Renal pelvis (tissue), 4 donors: Measurements from ENCODE around the gene PDZK1IP1. TPM values are rescaled to one million over a fixed set of nuclear protein-coding genes. Genes with fewer than 3 reads are reported as not detected.

Experiments
- DNase-seq: peaks from one replicate; pipeline ENCODE4 v3.0.0-alpha.2; 2013
- polyA plus RNA-seq, 3 donors: library from polyadenylated mRNA; unstranded; fragments of 120-200 nt; gene quantifications; one replicate each; pipeline ENCODE4 v1.2.1, GENCODE V29; 2013; ENCODE audit not compliant: insufficient read length in 3 of 3

PDZK1IP1 gene
- polyA plus RNA-seq, 3 donors, result 43.4 to 53.1 (median 52.3) TPM

DNA sequence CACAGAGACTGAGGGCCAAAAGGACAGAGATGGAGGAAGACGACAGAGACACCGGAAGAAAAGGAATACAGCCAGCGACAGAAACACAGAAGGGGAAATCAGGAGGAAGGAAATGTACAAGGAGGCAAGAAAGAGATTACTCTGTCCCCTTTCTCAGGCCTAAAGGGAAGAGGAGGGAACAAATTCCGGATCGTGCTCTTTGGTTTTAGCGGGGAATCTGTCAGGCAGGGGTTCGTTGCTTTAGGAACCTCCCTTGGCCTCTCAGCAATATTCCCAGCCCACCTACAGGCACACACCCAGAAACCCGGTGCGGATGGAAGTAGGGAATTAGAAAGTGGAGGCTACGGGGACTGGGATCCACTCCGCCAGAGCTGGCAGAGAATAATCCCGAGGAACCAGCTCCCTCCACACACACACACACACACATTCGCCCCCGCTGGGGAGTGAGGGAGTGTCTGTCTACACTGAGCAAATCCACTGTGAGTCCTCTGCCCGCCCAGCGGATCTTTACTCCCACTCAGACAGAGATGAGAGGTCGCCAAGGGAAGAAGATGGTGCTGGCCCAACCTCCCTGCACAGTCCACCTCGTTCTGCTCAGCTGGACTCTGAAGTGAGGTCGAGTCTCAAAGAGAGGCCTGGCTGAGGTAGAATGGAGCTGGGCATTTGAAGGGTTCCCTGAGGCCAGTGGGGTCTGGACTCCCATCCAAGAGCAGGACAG is 36.4 kb upstream of the PDZK1IP1 start:
- no peak for DNase-seq

DNA sequence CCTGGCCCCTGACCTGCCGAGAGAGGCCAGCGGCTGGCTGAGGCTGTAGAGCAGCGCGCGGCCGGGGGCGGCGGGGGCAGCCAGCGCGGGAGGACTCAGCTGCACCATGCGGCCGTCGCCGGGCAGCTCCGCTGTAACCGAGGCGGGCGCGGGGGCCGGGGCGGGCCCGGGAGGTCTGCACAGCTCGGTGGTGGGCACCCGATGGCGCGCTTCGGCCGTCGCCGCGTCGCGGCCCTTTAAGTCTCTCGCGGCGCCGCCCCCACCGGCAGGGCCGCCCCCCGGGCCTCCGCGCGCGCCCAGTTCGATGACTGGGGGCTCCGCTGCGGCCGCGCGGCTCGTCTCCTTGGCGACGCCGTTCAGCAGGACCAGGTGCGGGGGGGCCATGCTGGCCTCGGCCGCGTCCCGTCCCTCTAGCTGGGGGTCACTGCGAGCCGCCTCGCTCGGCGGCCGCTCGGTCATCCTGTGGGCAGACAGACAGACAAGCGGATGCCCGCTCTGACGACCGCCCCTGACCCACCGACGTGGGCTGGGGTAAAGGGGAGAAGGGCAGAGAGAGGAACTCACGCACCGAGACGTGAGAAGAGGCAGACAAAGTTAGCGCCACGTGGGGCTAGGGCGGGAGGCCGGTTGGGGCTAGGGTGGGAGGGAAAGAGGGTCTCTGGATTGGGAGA is 35.7 kb upstream of the PDZK1IP1 start:
- DNase-seq, result no peak

DNA sequence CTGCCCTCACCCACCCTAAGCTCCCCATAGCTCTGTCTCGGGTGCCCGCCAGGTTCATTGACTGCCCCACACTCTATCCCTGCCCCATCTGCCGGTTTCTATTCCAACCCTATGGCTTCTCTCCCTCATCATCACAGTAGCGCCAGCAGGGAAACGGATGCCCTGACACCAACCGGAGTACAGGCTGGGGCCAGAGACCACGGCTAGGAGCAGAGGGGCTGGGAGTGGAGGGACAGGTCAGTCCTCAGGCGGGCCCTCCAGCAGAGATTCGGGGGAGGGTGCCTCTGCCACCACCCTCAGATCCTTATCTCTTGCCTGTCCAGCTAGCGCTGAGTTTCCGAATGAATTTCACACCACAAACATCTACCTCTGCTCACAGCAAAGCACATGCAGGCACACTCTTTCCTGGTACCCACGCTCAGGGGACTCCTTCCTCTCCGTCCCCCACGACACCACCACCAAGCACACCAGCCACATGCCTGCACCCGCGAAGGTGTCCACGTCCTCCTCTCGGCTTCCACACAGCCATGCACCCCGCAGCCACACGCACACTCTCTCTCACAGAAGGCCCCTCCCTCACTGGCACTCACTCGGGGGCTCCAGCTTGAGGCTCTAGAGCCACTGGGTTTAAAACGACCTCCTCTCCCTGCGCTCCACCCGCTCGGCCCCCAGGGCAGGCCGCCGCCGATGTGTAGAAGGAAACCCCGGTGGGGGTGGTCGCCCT is 35.0 kb upstream of the PDZK1IP1 start:
- DNase-seq, result no peak

DNA sequence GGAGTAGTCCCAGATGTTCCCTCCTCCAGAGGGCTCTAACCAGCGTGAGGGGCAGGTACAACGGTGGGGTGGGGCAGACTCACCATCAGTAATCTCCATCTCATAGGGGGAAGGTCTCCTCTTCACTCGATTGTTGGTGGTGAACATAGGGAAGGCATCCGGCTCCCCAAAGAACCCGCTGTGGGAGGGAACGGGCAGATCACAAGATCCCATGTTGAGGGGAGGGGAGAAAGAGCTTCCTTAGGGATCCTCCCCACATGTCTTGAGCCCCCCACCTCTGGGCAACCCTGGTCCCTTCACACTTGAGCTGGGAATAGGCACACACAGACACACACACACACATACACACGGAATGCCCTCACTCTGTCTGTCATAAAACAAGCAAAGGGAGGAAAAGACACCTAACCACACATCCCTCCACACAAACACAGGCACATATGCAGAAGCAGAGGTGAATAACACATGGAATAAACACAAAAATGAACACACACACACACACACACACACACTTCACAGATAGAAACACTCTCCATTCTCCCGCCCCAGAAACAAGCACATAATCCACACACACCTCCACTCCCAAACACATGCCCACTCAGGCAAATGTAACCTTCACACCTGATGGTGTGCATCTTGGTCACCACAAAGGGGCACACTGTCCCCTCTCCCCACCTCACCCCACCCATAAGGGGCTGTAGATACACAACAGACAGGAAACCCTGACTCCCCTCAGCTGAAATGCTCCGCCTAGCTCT is 34.3 kb upstream of the PDZK1IP1 start:
- DNase-seq, result no peak

DNA sequence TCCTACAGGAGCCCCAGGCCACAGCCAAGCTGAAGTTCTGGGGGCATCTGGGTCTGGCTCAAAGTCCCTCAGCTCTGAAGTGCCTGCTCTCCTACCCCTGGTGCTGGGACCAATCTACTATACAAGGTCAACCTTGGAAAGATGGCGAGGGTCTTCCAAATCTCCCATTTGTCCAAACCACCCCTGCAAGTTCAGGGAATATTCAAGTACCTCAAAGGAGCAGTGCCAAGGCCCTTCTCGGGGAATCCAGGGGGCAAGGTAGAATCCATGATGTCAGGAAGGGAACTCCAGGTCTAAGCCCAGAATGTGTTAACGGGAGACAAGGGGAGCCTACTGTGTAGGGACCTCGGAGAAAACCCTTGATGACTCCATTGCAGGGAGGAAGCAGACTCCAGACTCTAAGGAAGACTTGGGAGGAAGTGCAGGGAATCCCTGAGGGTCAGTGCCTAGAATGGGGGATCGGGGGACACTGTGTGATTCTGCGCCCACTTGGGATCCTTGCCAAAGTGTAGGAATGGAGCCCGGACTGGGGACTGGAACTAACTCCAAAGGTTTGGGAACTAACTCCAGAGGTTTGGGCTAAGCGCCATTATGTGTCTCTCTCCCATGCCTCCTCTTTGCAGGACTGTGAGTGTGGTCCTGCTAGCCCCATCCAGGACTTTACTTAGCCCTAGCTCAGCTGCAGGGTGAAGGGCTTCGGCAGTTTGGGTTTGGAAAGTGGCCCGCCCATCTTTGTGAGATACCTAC is 33.5 kb upstream of the PDZK1IP1 start:
- DNase-seq, result no peak

DNA sequence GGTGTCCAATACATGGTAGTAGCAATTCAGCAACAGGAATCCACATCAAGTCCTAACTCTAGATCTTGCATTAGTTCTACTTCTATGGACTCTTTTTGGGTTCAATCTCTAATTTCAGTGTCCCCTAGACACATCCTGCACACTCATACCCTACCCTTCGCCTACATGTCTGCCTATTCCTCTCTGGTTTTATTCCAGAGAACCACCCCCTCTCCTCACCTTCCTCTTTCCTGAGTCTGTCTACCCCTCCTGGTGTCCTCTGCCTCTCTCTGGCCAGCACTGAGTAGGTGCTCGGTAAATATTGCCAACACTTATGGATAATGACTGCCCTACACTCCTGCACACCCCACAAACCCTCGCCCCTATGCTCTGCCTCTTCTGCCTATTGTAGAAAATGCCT is 32.6 kb upstream of the PDZK1IP1 start:
- DNase-seq, result no peak

DNA sequence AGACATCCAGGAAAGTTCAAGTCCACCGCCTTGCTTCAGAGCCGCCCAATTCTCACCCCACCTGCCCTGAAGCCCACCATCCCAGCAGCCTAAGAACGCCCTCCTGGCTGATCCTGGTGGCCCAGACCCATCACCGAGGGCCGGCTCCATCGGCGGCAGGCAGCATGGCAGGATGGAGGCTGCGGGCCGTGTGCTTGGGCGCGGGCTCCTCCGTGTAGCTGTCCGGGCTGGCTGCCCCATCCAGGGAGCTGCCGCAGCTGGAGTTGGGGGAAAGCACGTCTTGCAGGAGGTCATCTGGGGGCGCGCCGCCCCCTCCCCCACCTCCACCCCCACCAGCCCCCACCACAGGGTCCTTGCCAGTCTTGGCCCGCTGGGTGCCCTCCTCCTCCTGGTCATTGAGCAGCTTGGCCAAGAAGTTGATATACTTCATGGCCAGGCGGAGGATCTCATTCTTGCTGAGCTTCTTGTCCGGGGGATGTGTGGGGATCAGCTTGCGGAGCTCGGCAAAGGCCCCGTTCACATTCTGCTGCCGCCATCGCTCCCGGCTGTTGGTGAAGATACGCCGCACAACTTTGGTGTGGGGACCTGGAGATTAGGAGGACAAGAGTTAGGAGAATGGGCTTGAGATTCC is 29.9 kb upstream of the PDZK1IP1 start:
- DNase-seq, result no peak

DNA sequence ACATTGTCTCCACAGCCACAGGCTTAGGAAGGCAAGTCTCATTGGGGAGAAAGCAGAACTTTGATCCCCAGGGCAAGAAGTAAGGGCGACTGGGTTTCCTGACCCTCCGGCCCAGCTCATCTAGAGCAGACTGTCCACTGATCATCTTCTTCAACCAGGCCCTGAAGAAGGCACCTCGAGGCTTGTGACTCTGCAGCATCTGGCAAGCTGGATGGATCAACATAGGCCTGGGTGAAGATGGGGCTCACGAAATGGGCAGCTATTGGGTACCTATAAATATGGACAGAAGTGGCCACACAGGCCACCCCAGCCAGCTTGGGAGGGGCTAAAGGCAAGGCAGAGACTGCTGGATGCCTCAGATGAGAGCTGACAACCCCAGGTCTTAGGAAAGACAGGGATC is 29.2 kb upstream of the PDZK1IP1 start:
- DNase-seq, result no peak

DNA sequence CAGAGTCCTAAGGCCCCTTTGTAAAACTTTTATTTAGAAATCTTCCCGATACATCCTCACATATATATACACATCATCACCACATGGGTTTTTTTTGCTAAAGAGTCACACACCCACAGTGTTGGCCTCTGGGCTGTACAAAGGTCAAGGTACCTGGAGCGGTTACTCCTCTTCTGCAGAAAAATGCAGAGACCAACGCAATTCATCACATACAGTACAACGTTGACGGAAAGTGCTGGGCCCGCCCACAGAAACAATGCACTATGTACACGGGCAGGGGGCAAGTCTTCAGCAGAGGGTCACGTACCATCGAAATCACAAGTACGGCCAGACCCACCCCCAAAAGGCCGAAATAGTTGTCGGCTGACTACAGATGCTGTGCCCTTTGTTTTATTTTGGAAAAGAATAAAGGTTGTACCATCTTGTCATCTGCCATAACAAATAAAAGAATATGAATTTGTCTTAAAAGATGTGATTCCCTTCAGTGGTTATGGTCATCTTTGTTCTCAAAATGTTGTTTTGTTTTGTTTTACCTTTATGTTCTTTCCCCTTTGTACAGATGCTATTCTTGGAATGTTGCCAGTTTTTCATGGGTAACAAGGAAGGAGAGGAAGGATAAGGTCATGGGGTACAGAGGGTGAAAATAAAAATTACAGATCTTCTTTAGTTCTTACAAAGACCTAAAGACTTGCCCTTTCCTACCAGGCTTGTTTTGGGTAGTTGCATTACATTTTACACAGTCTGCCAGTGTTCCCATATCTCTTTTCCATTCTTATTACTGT is 26.6 kb upstream of the PDZK1IP1 start:
- no peak for DNase-seq

DNA sequence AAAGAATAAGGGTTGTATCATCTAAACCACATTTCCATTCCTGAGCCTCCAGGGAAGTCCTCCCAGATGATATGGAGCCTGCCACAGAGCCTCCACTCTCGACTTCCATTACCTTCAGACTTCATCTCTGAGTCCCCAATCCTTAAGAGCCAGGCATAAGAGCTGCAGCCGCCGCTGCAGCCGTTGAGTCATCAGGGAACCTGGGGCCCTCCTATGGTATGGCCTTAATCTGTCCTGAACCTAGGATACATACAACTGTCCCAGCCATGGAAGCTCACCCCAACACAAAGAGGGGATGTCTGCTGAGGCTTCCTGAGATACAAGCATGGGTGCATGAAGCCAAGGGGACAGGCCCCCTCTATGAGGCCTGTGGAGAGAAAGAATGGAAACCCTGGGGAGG is 25.9 kb upstream of the PDZK1IP1 start:
- no peak for DNase-seq

DNA sequence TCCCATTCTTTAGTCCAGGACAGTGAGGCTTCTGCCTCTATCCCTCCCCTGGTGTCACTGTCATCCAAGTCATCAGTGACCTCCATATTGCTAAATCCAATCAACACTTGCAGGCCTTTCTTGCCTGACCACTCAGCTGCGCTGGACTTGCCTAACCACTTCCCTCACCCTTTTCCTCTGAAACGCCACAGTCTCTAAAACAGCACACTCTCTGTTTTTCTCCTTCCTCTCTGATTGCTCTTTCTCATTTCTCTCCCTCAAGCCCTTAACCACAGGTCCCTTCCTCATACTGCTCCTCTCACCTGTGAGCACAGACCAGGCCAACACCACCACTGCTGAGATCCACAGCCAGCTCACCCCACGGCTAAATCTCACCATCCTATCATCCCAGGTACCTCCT is 24.7 kb upstream of the PDZK1IP1 start:
- DNase-seq, result no peak

DNA sequence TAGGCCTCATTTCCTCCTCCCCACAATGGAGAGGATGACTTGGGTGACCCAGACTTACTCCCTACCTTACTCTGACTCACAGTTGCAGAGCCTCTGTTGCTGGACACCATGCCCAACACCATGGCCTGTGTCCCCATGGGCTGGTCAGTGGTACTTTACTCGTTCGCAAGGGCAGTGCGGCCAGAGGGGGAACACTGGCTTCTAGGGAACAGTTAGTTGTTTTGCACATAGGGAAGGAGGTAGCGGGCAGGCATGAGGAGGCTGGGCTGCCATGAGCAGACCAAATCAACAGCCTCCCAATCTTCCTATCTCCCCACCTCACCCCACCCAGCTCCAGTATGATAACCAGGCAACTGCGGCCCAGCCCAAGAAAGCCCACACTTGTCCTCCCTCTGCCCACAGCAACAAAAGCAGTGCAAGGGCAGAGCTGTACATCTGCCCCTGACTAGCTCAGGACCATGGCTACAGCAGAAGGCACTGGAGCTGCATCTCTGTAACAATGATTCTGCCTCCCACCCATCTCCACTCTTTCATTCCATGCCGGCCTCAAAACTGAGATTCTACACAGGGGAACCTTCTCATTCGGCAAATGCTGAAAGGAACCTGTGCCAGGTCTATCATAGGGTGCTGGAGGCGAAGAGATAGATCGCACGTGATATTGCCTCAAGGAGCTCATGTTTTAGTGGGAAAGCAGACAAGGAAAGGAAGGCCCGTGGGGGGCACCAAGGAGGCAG is 23.6 kb upstream of the PDZK1IP1 start:
- no peak for DNase-seq

DNA sequence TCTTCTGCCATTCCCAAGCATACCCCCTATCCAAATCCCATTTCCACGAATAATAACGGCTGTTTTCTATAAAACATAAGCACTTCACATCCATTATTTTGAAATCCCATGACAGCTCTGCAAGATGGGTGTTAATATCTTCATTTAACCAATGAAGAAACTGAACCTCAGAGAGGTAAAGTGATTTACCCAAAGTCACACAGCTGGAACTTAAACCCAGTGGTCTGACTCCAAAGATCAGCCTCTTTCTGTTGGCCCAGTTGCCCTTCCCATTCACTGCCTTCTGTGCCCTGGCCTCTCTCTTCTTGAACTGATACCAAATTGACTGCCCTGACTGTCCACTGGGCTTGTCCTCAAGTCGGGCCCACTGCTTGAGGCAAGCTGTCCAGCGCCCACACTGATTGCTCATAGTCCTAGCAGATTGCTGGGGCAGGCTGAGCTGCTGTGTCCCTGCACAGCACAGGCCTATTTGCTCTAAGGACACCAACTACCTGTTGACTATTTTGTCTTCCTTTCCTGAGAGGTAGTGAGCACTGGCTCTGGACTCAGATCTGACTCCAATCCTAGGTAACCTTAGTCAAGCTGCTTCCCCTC is 22.9 kb upstream of the PDZK1IP1 start:
- no peak for DNase-seq

DNA sequence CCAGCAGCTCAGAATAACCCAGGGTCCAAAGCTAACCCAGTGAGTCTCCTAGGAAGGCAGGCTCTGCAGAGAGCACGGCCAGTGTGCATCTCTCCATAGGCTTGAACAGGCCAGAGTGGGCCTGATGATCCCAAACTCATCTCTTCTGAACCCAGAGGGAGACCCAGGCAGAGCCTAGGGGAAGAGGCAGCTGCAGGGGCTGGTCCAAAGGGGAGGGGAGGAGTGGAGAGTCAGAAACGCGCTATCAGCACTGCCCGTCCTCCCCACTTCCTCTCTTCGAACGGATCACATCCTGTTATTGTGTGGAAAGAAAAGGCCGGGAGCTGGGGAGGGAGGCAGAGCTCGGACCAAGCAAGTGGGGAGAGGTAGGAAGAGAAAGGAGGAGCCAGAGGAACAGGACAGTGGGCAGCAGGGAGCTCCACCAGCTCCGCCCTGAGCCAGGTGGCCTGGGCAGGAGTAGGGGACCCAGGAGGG is 22.0 kb upstream of the PDZK1IP1 start:
- no peak for DNase-seq

DNA sequence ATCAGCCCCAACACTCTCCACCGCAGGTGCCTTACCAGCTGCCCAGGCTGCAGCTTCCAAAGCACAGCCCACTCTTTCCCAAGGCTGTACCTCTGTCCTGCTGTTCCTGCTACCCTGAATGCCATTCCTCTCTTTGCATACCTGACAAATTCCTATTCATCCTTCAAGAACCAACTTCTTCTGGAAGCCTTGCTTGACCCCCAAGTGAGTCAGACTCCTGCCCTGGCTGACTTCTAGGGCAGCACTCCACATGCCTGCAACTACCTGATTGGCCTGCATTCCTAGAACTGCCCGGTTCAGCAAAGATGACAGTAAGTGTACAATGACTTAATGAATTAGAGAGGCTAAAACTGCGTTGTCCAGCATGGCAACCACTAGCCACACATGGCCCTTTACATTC is 20.8 kb upstream of the PDZK1IP1 start:
- no peak for DNase-seq

DNA sequence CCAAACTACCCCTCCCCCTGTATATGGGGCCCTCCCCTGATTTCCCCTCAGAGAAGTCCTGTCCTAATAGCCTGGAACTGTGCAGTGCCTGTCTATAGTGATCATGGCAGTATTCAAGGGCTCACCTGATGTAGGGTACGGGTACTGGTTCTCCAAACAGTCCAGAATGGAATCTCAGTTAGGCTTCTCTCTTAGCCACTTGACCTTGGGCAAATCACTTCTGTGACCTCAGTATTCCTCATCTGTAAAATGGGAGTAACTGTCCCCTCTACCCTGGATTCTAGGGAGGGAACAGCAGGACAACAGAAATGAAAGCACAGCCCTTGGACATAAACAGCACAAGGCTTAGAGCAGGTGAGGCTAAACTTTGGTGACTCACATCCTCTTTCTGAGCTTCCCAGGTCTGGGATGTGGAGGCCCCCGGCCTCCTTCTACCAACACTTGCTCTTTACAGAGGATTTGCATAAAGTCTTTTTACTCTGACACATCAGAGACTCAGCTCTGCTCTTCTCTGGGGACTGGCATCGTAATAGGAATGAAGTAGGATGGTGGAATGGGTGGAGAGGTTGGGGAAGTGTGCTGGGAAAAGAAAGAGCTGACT is 20.0 kb upstream of the PDZK1IP1 start:
- no peak for DNase-seq

DNA sequence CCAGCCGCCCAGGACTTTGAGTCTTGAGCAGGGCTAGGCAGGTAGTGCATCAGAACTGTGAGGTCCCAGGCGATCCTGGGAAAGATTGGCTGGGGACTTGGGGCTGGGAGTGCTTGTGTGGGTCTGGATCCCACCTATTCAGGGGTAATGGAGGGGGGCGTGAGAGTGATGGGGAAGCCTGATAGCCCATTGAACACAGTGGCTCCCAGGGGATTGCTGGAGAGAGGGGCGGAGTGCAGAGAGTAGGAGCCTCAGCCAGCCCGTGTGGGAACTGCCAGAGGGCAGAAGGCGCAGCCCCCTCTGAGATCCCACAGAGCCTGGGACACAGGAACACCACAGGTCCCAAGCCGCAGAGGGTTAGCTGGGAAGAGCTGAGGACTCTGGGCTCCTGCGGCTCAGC is 19.3 kb upstream of the PDZK1IP1 start:
- DNase-seq, result no peak

DNA sequence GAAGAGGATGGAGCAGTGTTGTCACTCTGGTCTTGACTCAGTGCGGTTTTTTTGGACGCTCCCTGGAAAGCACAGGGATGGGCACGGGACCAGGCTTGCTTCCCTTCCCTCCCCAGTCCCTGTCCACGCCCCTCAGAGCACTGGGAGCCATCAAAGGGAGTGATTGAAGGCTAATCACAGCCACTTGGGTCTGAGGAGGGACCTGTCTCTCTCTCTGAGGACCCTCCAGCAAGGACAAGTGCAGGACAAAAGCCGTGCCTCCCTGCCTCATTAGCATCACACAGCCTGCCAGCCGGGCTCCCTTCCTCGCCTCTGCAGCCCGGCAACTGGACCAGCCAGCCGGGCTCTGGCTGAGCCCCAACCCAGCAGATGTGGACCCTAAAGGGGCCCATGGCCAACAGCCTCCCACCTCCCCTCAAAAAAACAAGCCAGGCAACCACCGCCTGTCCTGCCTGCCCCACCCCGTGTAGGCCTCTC is 18.6 kb upstream of the PDZK1IP1 start:
- DNase-seq, result no peak
